GM19193 (cell line): Measurements from ENCODE around the gene CACNB2.

Experiments used
- POLR2A ChIP-seq: IDR thresholded peaks from 4 replicates; pipeline ENCODE4 v1.6.1; 2011; ENCODE audit not compliant: insufficient read depth, insufficient read length; ENCODE audit errors: extremely low read depth

The CACNB2 gene

DNA sequence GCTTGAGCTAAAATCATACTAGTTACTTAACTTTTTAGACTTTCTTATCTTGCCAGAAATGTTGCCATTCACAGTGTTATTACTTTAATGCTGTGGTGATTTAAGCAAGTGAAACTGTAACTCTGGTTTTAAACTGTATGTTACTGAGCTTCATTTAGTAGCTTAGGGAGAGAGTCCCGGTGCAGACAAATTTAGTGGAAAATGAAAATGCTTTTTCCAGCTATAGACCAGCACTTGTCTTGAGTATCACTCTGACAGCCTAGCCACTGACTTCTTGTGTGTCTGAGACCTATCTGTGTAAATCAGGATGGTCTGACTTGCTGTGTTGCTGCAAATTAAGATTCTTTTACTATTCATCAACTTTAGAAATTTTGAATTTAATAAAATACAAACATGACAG is 200.8 kb downstream of the CACNB2 start:
- TF ChIP-seq POLR2A = no peak

- no peak for TF ChIP-seq POLR2A
These were observed 203.3 kb downstream of the CACNB2 start for GRCh38 chr10:18343573-18343972.

DNA sequence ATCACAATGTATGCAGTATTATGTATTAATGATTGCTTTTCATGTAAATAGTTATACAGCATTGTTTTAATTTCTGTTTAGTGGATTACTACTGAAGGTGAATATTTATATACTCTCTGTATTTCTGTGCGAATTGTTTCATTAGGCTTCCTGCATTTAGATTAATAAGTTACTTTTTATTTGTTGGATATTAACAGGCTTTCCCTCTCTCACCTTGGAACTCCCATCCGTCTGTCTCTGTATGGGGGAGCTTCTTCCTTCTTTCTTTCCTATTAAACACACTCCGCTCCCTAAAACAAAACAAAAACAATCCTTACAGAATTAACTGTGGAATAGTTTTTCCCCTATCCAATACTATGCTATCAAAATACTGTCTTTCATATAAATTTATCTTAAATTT is 205.1 kb downstream of the CACNB2 start:
- TF ChIP-seq POLR2A = no peak

GRCh38 chr10:18350340-18350739 is 210.1 kb downstream of the CACNB2 start:
- TF ChIP-seq POLR2A = no peak

DNA sequence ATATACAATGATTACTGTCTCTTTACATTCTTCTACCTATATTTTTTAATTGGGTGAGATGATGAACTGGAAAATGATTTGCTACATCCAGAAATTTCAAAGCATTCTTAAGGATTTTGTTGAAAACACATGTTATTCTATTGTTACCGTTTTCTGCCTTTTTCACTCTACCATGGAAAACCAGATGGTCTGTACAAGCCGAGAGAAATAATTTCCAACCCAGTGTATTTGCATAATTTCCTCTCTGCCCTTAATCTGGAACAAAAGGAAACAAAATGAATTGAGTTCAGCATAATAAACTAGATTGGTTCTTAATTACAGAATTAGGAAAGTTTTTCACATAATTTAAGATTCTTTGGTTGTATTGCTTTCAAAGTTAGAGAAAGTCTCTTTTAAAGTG is 211.2 kb downstream of the CACNB2 start:
- TF ChIP-seq POLR2A = no peak

- no peak for TF ChIP-seq POLR2A
These were observed 212.0 kb downstream of the CACNB2 start for GRCh38 chr10:18352175-18352574.

- no peak for TF ChIP-seq POLR2A
These were observed 219.6 kb downstream of the CACNB2 start for GRCh38 chr10:18359812-18360211.

DNA sequence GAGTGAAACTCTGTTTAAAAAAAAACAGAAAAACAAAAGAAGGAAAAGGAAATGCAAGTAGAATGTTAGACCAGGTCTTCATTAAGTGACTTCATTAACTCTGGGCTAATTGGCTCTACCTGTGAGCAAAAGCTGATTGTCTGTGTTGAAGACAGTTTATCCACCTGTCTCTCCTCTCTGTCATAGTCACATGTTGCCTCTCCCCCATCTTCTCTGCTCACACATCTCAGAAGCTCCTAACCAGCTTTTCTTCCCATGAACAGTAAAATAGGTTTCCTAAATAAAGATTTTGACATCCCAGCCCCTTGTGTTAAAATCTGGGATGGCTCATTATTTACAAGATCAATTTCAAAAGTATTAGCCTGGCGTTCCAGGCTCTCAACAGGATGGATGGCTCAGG is 222.7 kb downstream of the CACNB2 start:
- no peak for TF ChIP-seq POLR2A

- no peak for TF ChIP-seq POLR2A
These were observed 225.0 kb downstream of the CACNB2 start for GRCh38 chr10:18364987-18365775.

GRCh38 chr10:18367840-18368239 is 227.6 kb downstream of the CACNB2 start:
- no peak for TF ChIP-seq POLR2A

DNA sequence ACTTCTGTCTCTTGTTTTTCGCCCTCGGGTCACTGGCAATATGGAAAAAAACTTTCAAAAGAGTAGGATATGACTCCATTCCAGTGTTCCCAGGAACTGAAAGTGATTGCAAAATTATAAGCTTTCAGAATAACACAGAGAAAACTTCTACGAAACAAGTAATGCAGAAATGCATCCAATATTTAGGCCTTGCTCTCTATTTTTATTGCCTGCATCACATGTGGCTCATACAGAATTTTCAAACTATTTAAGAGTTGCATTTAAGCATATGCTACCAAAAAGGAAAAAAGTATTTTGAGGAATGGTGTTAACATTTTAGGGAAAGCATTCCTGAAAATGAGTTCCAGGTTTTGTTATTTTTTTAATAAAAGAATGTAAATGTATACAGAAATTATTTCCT is 228.0 kb downstream of the CACNB2 start:
- TF ChIP-seq POLR2A = no peak

- no peak for TF ChIP-seq POLR2A
These were observed 228.5 kb downstream of the CACNB2 start for GRCh38 chr10:18368682-18369081.

DNA sequence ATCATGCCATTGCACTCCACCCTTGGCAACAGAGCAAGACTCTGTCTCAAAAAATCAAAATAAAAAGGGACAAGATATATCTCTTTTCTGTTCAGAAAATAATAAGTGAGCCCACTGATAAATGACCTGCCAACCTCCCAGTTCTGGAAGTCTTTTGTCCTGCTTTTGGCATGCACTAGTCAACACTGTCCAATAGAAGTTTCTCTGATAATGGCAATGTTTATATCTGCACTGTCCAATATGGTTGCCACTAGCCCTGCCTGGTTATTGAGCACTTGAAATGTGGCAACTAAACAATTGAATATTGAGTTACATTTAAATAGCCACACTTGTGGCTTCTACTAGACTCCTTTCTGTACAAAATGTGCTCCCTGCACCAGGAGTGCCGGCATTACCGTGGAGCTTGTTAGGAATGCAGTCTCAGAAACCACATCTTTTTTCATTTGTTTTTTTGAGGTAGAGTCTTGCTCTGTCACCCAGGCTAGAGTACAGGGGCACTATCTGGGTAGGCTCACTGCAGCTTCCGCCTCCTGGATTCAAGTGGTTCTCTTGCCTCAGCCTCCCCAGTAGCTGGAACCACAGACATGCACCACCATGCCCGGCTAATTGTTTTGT is 229.7 kb downstream of the CACNB2 start:
- TF ChIP-seq POLR2A = no peak

- no peak for TF ChIP-seq POLR2A
These were observed 236.4 kb downstream of the CACNB2 start for GRCh38 chr10:18376650-18377049.

DNA sequence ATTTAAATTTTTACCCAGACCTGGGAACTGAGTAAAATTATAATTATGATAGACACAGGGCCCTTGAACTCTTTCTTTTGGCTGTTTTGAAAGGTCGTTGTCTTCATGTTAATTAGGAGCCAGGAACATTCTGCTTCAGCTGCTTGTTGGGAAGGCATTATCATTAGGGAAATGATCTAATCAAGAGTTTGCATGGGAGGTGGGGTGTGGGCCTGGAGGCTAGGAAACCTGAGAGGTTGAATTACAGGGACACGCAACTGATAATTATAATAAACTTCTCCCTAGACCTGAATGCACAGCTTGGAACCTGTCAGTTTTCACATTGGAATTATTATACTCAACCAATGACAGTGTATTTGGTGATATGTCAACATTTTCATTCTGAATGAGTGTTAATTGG is 237.7 kb downstream of the CACNB2 start:
- TF ChIP-seq POLR2A = no peak

- no peak for TF ChIP-seq POLR2A
These were observed 238.5 kb downstream of the CACNB2 start for GRCh38 chr10:18378766-18379165.

GRCh38 chr10:18381679-18382078 is 241.5 kb downstream of the CACNB2 start:
- no peak for TF ChIP-seq POLR2A

DNA sequence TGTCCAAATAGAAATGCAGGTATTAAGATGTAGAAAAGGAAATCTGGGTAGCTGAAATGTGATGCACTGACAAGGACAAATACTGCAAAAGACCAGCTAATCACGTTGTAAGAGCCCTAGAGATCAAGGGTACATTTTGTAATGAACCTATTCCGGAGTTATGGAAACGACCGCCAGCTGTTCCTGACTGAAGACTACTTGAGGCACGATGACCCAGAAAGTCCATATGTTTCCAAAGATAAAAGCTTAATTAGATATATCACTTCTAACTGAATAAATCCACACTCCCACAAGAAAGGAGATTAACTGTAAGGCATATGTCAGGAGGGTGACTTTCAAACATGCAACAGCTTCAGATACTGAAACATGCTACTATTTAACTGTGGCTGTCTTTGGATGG is 257.7 kb downstream of the CACNB2 start:
- no peak for TF ChIP-seq POLR2A

DNA sequence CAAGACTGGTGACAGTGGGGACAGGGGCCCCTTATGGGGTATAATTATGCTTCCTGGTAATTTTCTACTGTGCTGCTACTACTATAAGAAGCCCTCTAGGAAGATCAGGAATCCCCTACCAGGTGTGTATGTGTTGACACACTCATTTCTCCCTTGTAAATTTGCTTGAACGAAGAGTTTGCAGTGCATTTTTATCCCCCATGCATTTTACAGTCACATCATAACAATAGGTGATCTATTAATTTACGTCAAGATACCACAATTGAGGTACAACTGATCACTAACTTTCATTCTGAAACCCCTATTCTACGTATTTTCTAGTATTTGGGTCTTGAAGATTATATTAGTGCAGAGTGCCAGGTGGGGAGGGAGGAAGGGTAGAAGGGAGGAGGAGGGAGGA is 258.9 kb downstream of the CACNB2 start:
- TF ChIP-seq POLR2A = no peak
